Naive thymus-derived CD4-positive, alpha-beta T cell (primary cell): ENCODE results near the gene FARP2. TPM values are rescaled to one million over a fixed set of nuclear protein-coding genes. Genes with fewer than 3 reads are reported as not detected.
A peak's percentile ranks its signal among the peaks of the same experiment; 100 is the strongest.

ENCODE experiments used
- ATAC-seq: fragments of 150-1000 bp; cut with Tn5 transposase; 2 replicates; pipeline ENCODE4 v1.10.0; 2021; ENCODE audit warnings: mild to moderate bottlenecking, moderate library complexity
- CTCF ChIA-PET: fragments of 350-600 bp; sonication (Branson Sonifier 250); formaldehyde crosslinking; loops from one replicate; lab custom pipeline; 2021; ENCODE audit warnings: antibody characterized with exemption; lab: Charles Lee
- POLR2A ChIA-PET: fragments of 350-600 bp; sonication (Branson Sonifier 250); formaldehyde crosslinking; loops from one replicate; lab custom pipeline; 2021; ENCODE audit warnings: antibody characterized with exemption, inconsistent platforms; lab: Charles Lee
- DNase-seq, 9 donors: peaks; one replicate each; pipeline versions ENCODE4 v3.0.0 to v3.0.0-alpha.2; 2020 to 2022; ENCODE audit warnings: mixed read lengths in 1 of 9
- H3K27ac ChIP-seq: one replicate; pipeline ENCODE4 v1.7.0; 2013; ENCODE audit warnings: mild to moderate bottlenecking, low read depth, low read length, moderate library complexity
- H3K27me3 ChIP-seq, 2 donors: one replicate each; pipeline ENCODE4 v1.7.0; 2013; ENCODE audit warnings: low read length in 2 of 2, mild to moderate bottlenecking in 2 of 2, moderate library complexity in 2 of 2; ENCODE audit not compliant: control insufficient read depth in 2 of 2, insufficient read depth in 2 of 2
- H3K36me3 ChIP-seq, 3 experiments: 1 replicate in 2 of 3; 2 replicates in 1 of 3; pipeline ENCODE4 v1.7.0; 2013; ENCODE audit warnings: low read length in 3 of 3, mild to moderate bottlenecking in 3 of 3, moderate library complexity in 1 of 3; ENCODE audit not compliant: insufficient read depth in 3 of 3, control insufficient read depth in 2 of 3
- H3K4me1 ChIP-seq, 2 donors: one replicate each; pipeline ENCODE4 v1.7.0; 2013; ENCODE audit warnings: low read length in 2 of 2, mild to moderate bottlenecking in 2 of 2, moderate library complexity in 1 of 2; ENCODE audit not compliant: control insufficient read depth in 2 of 2, insufficient read depth in 2 of 2
- H3K4me3 ChIP-seq: 2 replicates; pipeline ENCODE4 v1.7.0; 2013; ENCODE audit warnings: mild to moderate bottlenecking, low read length
- H3K9me3 ChIP-seq, 3 experiments: 1 replicate in 2 of 3; 2 replicates in 1 of 3; pipeline ENCODE4 v1.7.0; 2013; ENCODE audit warnings: low read length in 3 of 3; ENCODE audit not compliant: control insufficient read depth in 2 of 3
- H3K27ac Mint-ChIP-seq, 9 donors: one replicate each; pipeline ENCODE4 v1.8.0; 2020 to 2022; ENCODE audit warnings: mixed read lengths in 9 of 9, mild to moderate bottlenecking in 8 of 9, moderate library complexity in 5 of 9, inconsistent platforms in 2 of 9
- H3K27me3 Mint-ChIP-seq, 5 donors: one replicate each; pipeline ENCODE4 v1.8.0; 2021 to 2022; ENCODE audit warnings: mixed read lengths in 5 of 5, mild to moderate bottlenecking in 1 of 5
- H3K36me3 Mint-ChIP-seq, 5 donors: one replicate each; pipeline ENCODE4 v1.8.0; 2020 to 2022; ENCODE audit warnings: mixed read lengths in 5 of 5, mild to moderate bottlenecking in 3 of 5, inconsistent platforms in 1 of 5
- H3K4me1 Mint-ChIP-seq, 7 donors: one replicate each; pipeline ENCODE4 v1.8.0; 2020 to 2022; ENCODE audit warnings: mixed read lengths in 7 of 7, mild to moderate bottlenecking in 3 of 7, inconsistent platforms in 1 of 7
- H3K4me3 Mint-ChIP-seq, 10 donors: one replicate each; pipeline ENCODE4 v1.8.0; 2020 to 2022; ENCODE audit warnings: mild to moderate bottlenecking in 10 of 10, mixed read lengths in 10 of 10, moderate library complexity in 6 of 10, inconsistent platforms in 2 of 10
- H3K9me3 Mint-ChIP-seq, 11 donors: one replicate each; pipeline ENCODE4 v1.8.0; 2020 to 2022; ENCODE audit warnings: mixed read lengths in 11 of 11, mild to moderate bottlenecking in 4 of 11, inconsistent platforms in 1 of 11, moderate library complexity in 1 of 11
- intact Hi-C, 2 donors: fragments of 100-400 bp; cut with micrococcal nuclease; formaldehyde crosslinking; loops; one replicate each; pipeline ENCODE4 v1.15.1; 2023
- polyA plus RNA-seq, 2 donors: library from polyadenylated mRNA; unstranded; fragments of 300-500 nt; fragmentation: Illumina TruSeq; gene quantifications; one replicate each; pipeline ENCODE4 v1.2.3, GENCODE V29; 2021
- total RNA-seq, 6 experiments: library from RNA in 5 of 6; stranded (reverse) in 5 of 6; gene quantifications; 1 replicate in 5 of 6; 2 replicates in 1 of 6; pipeline ENCODE4 v1.2.3 and lab custom pipeline; 2021 to 2026

The FARP2 gene
- 10 to 100 TPM; 12.4 to 31.0 (median 22.1) TPM for total RNA-seq
- 1 to 10 TPM; 6.2 to 7.2 TPM for polyA plus RNA-seq
- 14.3 reads per million, percentile 43 among the genes with 10 or more reads in this experiment for total RNA-seq (lab: John Stamatoyannopoulos, UW)

DNA sequence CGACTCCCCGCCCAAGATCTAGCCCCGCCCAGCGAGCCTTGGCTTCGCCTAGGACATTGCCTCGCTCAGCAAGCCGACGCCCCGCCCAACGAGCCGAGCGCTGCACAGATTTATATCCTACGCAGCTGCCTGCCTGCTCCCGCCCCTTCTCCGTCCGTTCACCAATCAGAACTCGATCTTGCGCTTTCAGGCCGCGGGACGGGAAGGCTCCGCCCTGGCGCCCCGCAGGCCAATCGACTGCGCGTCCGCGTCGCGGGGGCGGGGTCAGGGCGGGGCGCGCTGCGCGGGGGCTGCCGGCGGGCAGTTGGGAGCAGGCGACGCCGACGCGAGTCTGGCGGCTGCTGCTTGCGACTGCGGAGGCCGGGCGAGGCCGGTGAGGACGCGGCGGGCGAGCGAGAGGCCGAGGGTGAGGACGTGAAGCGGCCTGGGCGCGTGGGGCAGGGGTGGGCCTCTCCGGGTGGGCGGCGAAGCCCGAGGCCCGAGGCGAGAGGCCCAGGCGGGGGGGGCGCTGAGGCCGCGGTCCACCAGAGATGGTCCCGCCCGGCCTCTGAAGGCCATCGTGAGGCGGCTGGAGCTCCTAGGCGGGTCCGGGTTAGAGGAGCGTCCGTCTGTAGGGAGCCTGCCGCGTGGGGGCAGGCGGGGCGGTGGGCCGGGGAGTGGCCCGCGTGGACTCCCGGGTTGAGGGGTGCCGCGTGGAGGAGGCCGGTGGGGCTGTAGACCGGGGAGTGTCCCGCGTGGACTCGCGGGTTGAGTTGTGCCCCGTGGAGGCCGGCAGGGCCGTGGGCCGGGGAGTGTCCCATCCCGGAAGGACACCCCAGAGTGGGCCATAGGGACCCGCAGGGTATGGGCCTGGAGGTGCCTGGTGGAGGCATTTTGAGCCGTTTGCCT lies at the start of gene FARP2:
Gene FARP2, plus strand, starts transcription at position 303 of the 888 bp plus-strand sequence. CDS start 16,823 bp downstream, outside the sequence.
- Mint-ChIP-seq H3K36me3 (peaks cover 3 to 8% (median 4%) of the 10 kb centered on the region in 5 donors), H3K27ac (peak within 1 kb of the TSS in 8 of 9 donors; percentile 80 to 95 (median 90)), H3K27me3 (no peaks in the 10 kb centered on the region), H3K4me1 (peaks cover 5 to 34% (median 19%) of the 10 kb centered on the region in 7 donors), H3K9me3 (peaks cover 0 to 3% (median 0%) of the 10 kb centered on the region in 11 donors), H3K4me3 (peak within 1 kb of the TSS; percentile 75 to 92 (median 85))
- peak; percentile 93 for ATAC-seq
- H3K27ac ChIP-seq = peak within 1 kb of the TSS; percentile 72
- no peaks in the 10 kb centered on the region for H3K9me3 ChIP-seq
- intact Hi-C loops = loop anchor here (1.0 to 5.0 kb wide), 16 partner anchors 41 to 795 kb away; partner anchors contain the start of genes ATG4B (in 2 of the 2), D2HGDH (in 2 of the 2), HDLBP (in 2 of the 2) and SEPTIN2 (in 2 of the 2)
- peak; percentile 91 to 99 (median 97) for DNase-seq
- H3K4me3 ChIP-seq = peak within 1 kb of the TSS; percentile 54
- POLR2A ChIA-PET = no interaction called here
- H3K4me1 ChIP-seq = peaks cover 6 to 7% of the 10 kb centered on the region in 2 donors
- CTCF ChIA-PET = no interaction called here
- H3K27me3 ChIP-seq = no peaks in the 10 kb centered on the region
- peaks cover 0 to 18% (median 13%) of the 10 kb centered on the region in 3 experiments for H3K36me3 ChIP-seq

DNA sequence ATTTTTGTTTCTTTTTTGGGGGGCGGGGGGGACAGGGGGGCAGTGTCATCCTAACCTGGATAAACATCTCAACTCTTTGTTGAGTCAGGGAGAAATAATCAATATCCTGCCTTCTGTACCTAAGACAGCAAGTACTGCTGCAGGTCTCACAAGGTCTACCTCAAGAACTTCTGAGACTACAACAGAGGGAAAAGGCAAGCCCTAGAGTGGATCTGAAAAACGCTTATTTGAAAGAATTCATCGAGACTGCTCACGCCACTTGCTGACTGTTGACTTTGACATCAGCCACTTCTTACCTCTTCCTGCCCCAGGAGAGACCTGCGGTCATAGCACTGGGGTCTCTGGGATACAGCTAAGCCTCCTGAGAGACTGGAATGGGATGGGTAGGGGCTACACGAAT lies 49.0 kb upstream of the FARP2 start:
- Mint-ChIP-seq H3K4me3 (no peak overlapping the region), H3K9me3 (no peaks in the 10 kb centered on the region), H3K27ac (peak overlapping the region in 2 of 9 donors; percentile 91 to 97), H3K4me1 (peaks cover 44 to 89% (median 74%) of the 10 kb centered on the region in 7 donors), H3K27me3 (no peaks in the 10 kb centered on the region), H3K36me3 (peaks cover 0 to 4% (median 0%) of the 10 kb centered on the region in 5 donors)
- Histone ChIP-seq H3K27me3 (no peaks in the 10 kb centered on the region), H3K4me1 (peaks cover 19 to 21% of the 10 kb centered on the region in 2 donors), H3K4me3 (no peak overlapping the region), H3K27ac (no peak overlapping the region), H3K36me3 (no peaks in the 10 kb centered on the region), H3K9me3 (no peaks in the 10 kb centered on the region)
- ATAC-seq = no peak
- DNase-seq = no peak
- intact Hi-C loops = no loop called here
- ChIA-PET POLR2A (interaction anchor here (11.3 kb wide), 1 partner anchor 8 kb away, joined by 87 read pairs; the partner anchor contains the start of genes HDLBP and SEPTIN2), CTCF (no interaction called here)

GRCh38 chr2:241308267-241308666 lies 47.8 kb upstream of the FARP2 start:
- H3K27me3 Mint-ChIP-seq = no peaks in the 10 kb centered on the region
- H3K9me3 Mint-ChIP-seq = no peaks in the 10 kb centered on the region
- H3K27me3 ChIP-seq = no peaks in the 10 kb centered on the region
- no peak for ATAC-seq
- ChIA-PET CTCF (interaction anchor here (0.7 kb wide), 1 partner anchor 10 kb away, joined by 3 read pairs; no protein-coding TSS in a partner anchor), POLR2A (interaction anchor here (0.6 to 1.1 kb wide), 2 partner anchors 10 to 16 kb away, joined by 3 to 4 read pairs; no protein-coding TSS in a partner anchor)
- H3K36me3 ChIP-seq = no peaks in the 10 kb centered on the region
- peak overlapping the region in 6 of 9 donors; percentile 24 to 97 (median 88) for H3K27ac Mint-ChIP-seq
- intact Hi-C loops = no loop called here
- H3K4me3 Mint-ChIP-seq = peak overlapping the region in 2 of 10 donors; percentile 10 to 81
- H3K4me1 Mint-ChIP-seq = peaks cover 43 to 90% (median 72%) of the 10 kb centered on the region in 7 donors
- DNase-seq = no peak
- peaks cover 0 to 4% (median 0%) of the 10 kb centered on the region in 5 donors for H3K36me3 Mint-ChIP-seq
- H3K4me3 ChIP-seq = no peak overlapping the region
- no peak overlapping the region for H3K27ac ChIP-seq
- H3K4me1 ChIP-seq = peaks cover 19 to 21% of the 10 kb centered on the region in 2 donors
- no peaks in the 10 kb centered on the region for H3K9me3 ChIP-seq

- no peaks in the 10 kb centered on the region for H3K36me3 ChIP-seq
- H3K27ac ChIP-seq = peak overlapping the region; percentile 67
- Mint-ChIP-seq H3K4me3 (peak overlapping the region in 6 of 10 donors; percentile 35 to 81 (median 68)), H3K36me3 (peaks cover 0 to 4% (median 0%) of the 10 kb centered on the region in 5 donors), H3K27ac (peak overlapping the region in 8 of 9 donors; percentile 87 to 97 (median 90)), H3K9me3 (no peaks in the 10 kb centered on the region), H3K27me3 (no peaks in the 10 kb centered on the region), H3K4me1 (peaks cover 50 to 90% (median 70%) of the 10 kb centered on the region in 7 donors)
- DNase-seq (no peak), ATAC-seq (no peak)
- ChIA-PET CTCF (no interaction called here), POLR2A (interaction anchor here (1.1 kb wide), 1 partner anchor 15 kb away, joined by 4 read pairs; no protein-coding TSS in a partner anchor)
- H3K27me3 ChIP-seq = no peaks in the 10 kb centered on the region
- intact Hi-C loops = loop anchor here in 1 of 2 donors (1.0 kb wide), 1 partner anchor 9 kb away; no protein-coding TSS in a partner anchor
- no peak overlapping the region for H3K4me3 ChIP-seq
- H3K4me1 ChIP-seq = peaks cover 22 to 24% of the 10 kb centered on the region in 2 donors
- no peaks in the 10 kb centered on the region for H3K9me3 ChIP-seq
These were observed 47.1 kb upstream of the FARP2 start for GRCh38 chr2:241308832-241309500.

DNA sequence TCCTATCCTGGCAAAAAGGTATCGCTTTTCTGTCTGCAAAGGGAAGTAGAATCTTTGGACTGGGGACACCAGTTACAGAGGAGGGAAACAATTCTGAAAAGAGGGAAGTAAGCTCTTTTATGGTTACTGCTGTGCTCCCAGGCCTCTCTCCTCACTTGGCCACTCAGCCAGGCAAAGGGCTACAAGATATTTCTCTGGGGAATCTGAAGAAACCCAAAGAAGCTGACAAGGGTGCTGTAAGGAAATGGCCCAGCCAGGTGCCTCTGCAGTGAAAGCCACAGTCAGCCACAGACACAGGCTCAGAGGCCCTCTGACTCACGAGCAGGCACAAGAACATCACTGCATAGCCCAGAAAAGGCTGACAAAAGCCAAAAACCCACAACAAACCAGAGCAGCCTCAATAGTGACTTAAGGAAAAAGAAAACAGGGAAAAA lies 46.4 kb upstream of the FARP2 start:
- Mint-ChIP-seq H3K36me3 (peaks cover 0 to 4% (median 0%) of the 10 kb centered on the region in 5 donors), H3K4me1 (peaks cover 54 to 88% (median 71%) of the 10 kb centered on the region in 7 donors), H3K4me3 (peak overlapping the region in 9 of 10 donors; percentile 40 to 84 (median 68)), H3K27me3 (no peaks in the 10 kb centered on the region), H3K27ac (peak overlapping the region; percentile 78 to 97 (median 90)), H3K9me3 (no peaks in the 10 kb centered on the region)
- Histone ChIP-seq H3K27me3 (no peaks in the 10 kb centered on the region), H3K36me3 (no peaks in the 10 kb centered on the region), H3K4me3 (no peak overlapping the region), H3K27ac (peak overlapping the region; percentile 67), H3K9me3 (no peaks in the 10 kb centered on the region), H3K4me1 (peaks cover 29% of the 10 kb centered on the region in 2 donors)
- peak; percentile 19 to 65 (median 44) for DNase-seq
- ChIA-PET POLR2A (interaction anchor here (0.8 kb wide), 1 partner anchor 189 kb away, joined by 3 read pairs; no protein-coding TSS in a partner anchor), CTCF (no interaction called here)
- peak; percentile 89 for ATAC-seq
- intact Hi-C loops = loop anchor here in 1 of 2 donors (1.0 kb wide), 1 partner anchor 9 kb away; no protein-coding TSS in a partner anchor
